Endodermal cell (in vitro differentiated cells): Measurements from ENCODE around the gene COL1A2. TPM values are rescaled to one million over a fixed set of nuclear protein-coding genes. Genes with fewer than 3 reads are reported as not detected.

Experiments
- DNase-seq: peaks from one replicate; pipeline ENCODE4 v3.0.0-alpha.2; 2017
- H3K27ac ChIP-seq: 2 replicates; pipeline ENCODE4 v1.5.1; 2013; ENCODE audit warnings: mild to moderate bottlenecking, low read depth, low read length, moderate library complexity
- H3K27me3 ChIP-seq: 2 replicates; pipeline ENCODE4 v1.6.1; 2013; ENCODE audit warnings: mild to moderate bottlenecking, low read length, moderate library complexity; ENCODE audit not compliant: insufficient read depth, control insufficient read depth, poor library complexity, severe bottlenecking
- H3K36me3 ChIP-seq: 2 replicates; pipeline ENCODE4 v1.7.0; 2013; ENCODE audit warnings: mild to moderate bottlenecking, low read length, moderate library complexity; ENCODE audit not compliant: control insufficient read depth, insufficient read depth
- H3K4me1 ChIP-seq: one replicate; pipeline ENCODE4 v1.7.0; 2013; ENCODE audit warnings: low read length; ENCODE audit not compliant: control insufficient read depth, insufficient read depth
- H3K4me3 ChIP-seq: 2 replicates; pipeline ENCODE4 v1.5.1; 2013; ENCODE audit warnings: mild to moderate bottlenecking, low read length, moderate library complexity
- H3K9ac ChIP-seq: 2 replicates; pipeline ENCODE4 v1.6.1; 2013; ENCODE audit warnings: mild to moderate bottlenecking, low read length, moderate library complexity; ENCODE audit not compliant: poor library complexity, severe bottlenecking; ENCODE audit errors: extremely low read depth
- H3K9me3 ChIP-seq: 2 replicates; pipeline ENCODE4 v1.6.1; 2013; ENCODE audit warnings: mild to moderate bottlenecking, low read length, moderate library complexity; ENCODE audit not compliant: control insufficient read depth
- H3K27ac Mint-ChIP-seq: 2 replicates; pipeline ENCODE4 v1.8.0; 2020; ENCODE audit warnings: mixed read lengths
- H3K27me3 Mint-ChIP-seq: 2 replicates; pipeline ENCODE4 v1.8.0; 2021; ENCODE audit warnings: mild to moderate bottlenecking, mixed read lengths; ENCODE audit not compliant: insufficient read depth
- H3K36me3 Mint-ChIP-seq: 2 replicates; pipeline ENCODE4 v1.8.0; 2020; ENCODE audit warnings: low read depth, mixed read lengths
- H3K4me1 Mint-ChIP-seq: 2 replicates; pipeline ENCODE4 v1.8.0; 2020; ENCODE audit warnings: mixed read lengths
- H3K4me3 Mint-ChIP-seq: 2 replicates; pipeline ENCODE4 v1.8.0; 2020; ENCODE audit warnings: mild to moderate bottlenecking, moderate library complexity, mixed read lengths
- H3K9me3 Mint-ChIP-seq: 2 replicates; pipeline ENCODE4 v1.8.0; 2020; ENCODE audit warnings: mild to moderate bottlenecking, mixed read lengths
- WGBS, 2 experiments: methylation state at CpG; one replicate each; pipeline versions ENCODE4 v1.1.5 to v1.1.7; 2013; ENCODE audit warnings: missing lambda C conversion rate in 2 of 2, mixed read lengths in 1 of 2; ENCODE audit not compliant: insufficient coverage in 1 of 2, insufficient read length in 1 of 2; 5-methylcytosine and 5-hydroxymethylcytosine counted together
- total RNA-seq, 2 donors: library from RNA; stranded (reverse); fragmentation: NEBNext Ultra II Directional in 1 of 2; extraction: Animal tissue kit (Norgen Biotek cat#: 25700) in 1 of 2; gene quantifications; 2 replicates in 1 of 2; 3 replicates in 1 of 2; pipeline ENCODE4 v1.2.1, GENCODE V29; 2021
- TF ChIP-seq, protein P1 (sequence below): fragments of 200-600 bp; sonication (generic); conservative IDR thresholded peaks from 2 replicates; pipeline ENCODE4 v1.5.0; 2021; ENCODE audit warnings: antibody characterized with exemption, mild to moderate bottlenecking

COL1A2 gene
- total RNA-seq, 2 donors from 2014 or later = 42.2 to 99.7 TPM

DNA sequence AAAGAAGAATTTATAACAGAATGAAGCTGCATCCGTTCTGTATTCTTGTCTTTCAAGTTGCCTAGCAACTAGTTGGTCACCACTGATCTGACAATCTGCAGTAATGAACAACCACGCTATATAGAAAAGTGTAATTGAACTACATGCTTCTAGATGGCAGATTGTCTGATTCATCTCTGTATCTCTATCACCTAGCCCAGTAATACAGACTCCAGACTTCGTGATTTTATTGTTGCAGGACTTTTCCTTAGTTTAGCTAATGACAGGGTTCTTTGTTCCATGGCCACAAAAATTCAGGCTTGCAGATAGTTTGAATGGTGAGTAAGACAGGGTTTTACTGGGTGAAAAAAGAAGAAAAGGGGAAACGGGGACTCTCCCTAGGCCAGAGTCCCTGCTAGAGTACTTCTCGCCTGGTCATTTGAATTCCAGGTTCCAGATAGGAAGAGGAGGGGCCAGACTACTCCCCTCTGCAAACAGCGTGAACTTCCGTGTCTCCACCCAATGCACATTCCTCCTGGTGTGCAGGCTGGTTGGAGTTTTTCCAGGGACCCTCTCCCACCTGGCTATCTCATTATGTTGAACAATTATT lies 45.9 kb downstream of the COL1A2 start:
- no peak overlapping the region for H3K4me3 Mint-ChIP-seq
- H3K36me3 ChIP-seq = no peaks in the 10 kb centered on the region
- 80 to 92% methylated on average over 4 to 7 of the region's 7 CpGs for WGBS, 2 experiments
- peaks cover 27% of the 10 kb centered on the region for H3K4me1 Mint-ChIP-seq
- H3K4me3 ChIP-seq = no peak overlapping the region
- no peaks in the 10 kb centered on the region for H3K9me3 Mint-ChIP-seq
- no peaks in the 10 kb centered on the region for H3K36me3 Mint-ChIP-seq
- no peaks in the 10 kb centered on the region for H3K9me3 ChIP-seq
- peaks cover 7% of the 10 kb centered on the region for H3K27me3 Mint-ChIP-seq
- H3K27ac Mint-ChIP-seq = no peak overlapping the region
- H3K9ac ChIP-seq = no peak overlapping the region
- peak overlapping the region; percentile 84 for H3K27ac ChIP-seq
- H3K27me3 ChIP-seq = peaks cover 22% of the 10 kb centered on the region
- H3K4me1 ChIP-seq = no peaks in the 10 kb centered on the region
- no peak for DNase-seq
- TF ChIP-seq, protein P1, sequence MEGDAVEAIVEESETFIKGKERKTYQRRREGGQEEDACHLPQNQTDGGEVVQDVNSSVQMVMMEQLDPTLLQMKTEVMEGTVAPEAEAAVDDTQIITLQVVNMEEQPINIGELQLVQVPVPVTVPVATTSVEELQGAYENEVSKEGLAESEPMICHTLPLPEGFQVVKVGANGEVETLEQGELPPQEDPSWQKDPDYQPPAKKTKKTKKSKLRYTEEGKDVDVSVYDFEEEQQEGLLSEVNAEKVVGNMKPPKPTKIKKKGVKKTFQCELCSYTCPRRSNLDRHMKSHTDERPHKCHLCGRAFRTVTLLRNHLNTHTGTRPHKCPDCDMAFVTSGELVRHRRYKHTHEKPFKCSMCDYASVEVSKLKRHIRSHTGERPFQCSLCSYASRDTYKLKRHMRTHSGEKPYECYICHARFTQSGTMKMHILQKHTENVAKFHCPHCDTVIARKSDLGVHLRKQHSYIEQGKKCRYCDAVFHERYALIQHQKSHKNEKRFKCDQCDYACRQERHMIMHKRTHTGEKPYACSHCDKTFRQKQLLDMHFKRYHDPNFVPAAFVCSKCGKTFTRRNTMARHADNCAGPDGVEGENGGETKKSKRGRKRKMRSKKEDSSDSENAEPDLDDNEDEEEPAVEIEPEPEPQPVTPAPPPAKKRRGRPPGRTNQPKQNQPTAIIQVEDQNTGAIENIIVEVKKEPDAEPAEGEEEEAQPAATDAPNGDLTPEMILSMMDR = no peak

DNA sequence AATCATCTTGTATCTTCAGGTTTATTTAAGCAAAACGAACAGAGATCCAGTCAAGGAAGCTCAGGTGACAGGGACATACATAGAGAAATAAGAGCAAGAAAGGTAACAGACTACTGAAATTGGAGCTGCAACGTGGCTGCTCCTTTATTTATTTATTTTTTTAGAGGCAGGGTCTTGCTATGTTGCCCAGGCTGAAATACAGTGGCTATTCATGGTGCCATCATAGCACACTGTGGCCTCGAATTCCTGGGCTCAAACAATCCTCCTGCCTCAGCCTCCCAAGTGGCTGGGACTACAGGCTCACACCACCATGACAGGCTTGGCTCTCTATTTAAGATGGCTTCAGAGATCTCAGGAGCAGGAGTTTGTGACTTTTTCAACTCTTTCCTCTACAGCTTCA lies 46.4 kb downstream of the COL1A2 start:
- Histone ChIP-seq H3K27ac (peak overlapping the region; percentile 84), H3K9me3 (no peaks in the 10 kb centered on the region), H3K27me3 (peaks cover 22% of the 10 kb centered on the region), H3K9ac (no peak overlapping the region), H3K4me1 (peaks cover 6% of the 10 kb centered on the region), H3K4me3 (no peak overlapping the region), H3K36me3 (no peaks in the 10 kb centered on the region)
- TF ChIP-seq, protein P1 = no peak
- no peak for DNase-seq
- Mint-ChIP-seq H3K9me3 (no peaks in the 10 kb centered on the region), H3K4me1 (peaks cover 30% of the 10 kb centered on the region), H3K27me3 (peaks cover 7% of the 10 kb centered on the region), H3K36me3 (no peaks in the 10 kb centered on the region), H3K27ac (no peak overlapping the region), H3K4me3 (no peak overlapping the region)
- WGBS, 2 experiments = 87 to 93% methylated on average over 3 of the region's 3 CpGs

DNA sequence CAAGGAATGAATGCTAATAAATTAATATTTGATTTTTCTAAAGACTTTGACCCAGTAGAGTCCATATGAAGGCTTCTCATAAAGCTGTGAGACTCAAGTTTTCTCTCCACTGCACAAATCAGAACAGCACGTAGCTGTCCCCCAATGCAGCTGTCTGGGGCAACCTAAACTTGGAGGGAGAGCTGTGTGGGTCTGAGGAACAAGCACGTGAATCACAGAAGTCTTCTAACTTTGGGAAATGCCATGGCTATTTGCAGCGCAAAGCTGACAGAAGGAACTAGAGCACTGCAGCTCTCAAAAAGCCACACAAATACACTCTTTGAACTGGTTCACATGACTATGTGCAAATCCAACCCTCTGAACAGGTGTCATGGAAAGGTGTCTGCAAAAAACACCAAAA lies 47.9 kb downstream of the COL1A2 start:
- Mint-ChIP-seq H3K9me3 (no peaks in the 10 kb centered on the region), H3K27me3 (peaks cover 6% of the 10 kb centered on the region), H3K4me1 (peaks cover 25% of the 10 kb centered on the region), H3K27ac (no peak overlapping the region), H3K36me3 (no peaks in the 10 kb centered on the region), H3K4me3 (no peak overlapping the region)
- Histone ChIP-seq H3K36me3 (no peaks in the 10 kb centered on the region), H3K9me3 (no peaks in the 10 kb centered on the region), H3K9ac (no peak overlapping the region), H3K27ac (no peak overlapping the region), H3K27me3 (peaks cover 15% of the 10 kb centered on the region), H3K4me1 (peaks cover 6% of the 10 kb centered on the region), H3K4me3 (no peak overlapping the region)
- 84 to 100% methylated on average over 1 to 3 of the region's 3 CpGs for WGBS, 2 experiments
- TF ChIP-seq, protein P1 = no peak
- DNase-seq = no peak
